Thyroid gland (tissue), 4 donors: ENCODE measurements around the gene COMMD2. TPM values are rescaled to one million over a fixed set of nuclear protein-coding genes. Genes with fewer than 3 reads are reported as not detected.

Source experiments
- DNase-seq, 2 donors: peaks; one replicate each; pipeline ENCODE4 v3.0.0-alpha.2; 2019
- H3K27ac ChIP-seq, 3 donors: fragments of 200-600 bp; sonication (generic); 1 replicate in 2 of 3; 2 replicates in 1 of 3; pipeline ENCODE4 v1.5.1; 2016 to 2019; ENCODE audit warnings: mild to moderate bottlenecking in 1 of 3, moderate library complexity in 1 of 3
- H3K27me3 ChIP-seq: fragments of 200-600 bp; sonication (generic); one replicate; pipeline ENCODE4 v1.5.1; 2019
- H3K36me3 ChIP-seq, 2 donors: fragments of 200-600 bp; sonication (generic); one replicate each; pipeline ENCODE4 v1.5.1; 2016 to 2019
- H3K4me1 ChIP-seq, 2 donors: fragments of 200-600 bp; sonication (generic); one replicate each; pipeline ENCODE4 v1.5.1; 2017 to 2019
- H3K4me3 ChIP-seq, 3 donors: fragments of 200-600 bp; sonication (generic); replicated peaks in 1 of 3; 1 replicate in 2 of 3; 2 replicates in 1 of 3; pipeline ENCODE4 v1.5.1; 2016; ENCODE audit warnings: mild to moderate bottlenecking in 1 of 3
- H3K9me3 ChIP-seq: fragments of 200-600 bp; sonication (generic); one replicate; pipeline ENCODE4 v1.5.1; 2017
- CTCF ChIP-seq, 6 experiments: fragments of 200-600 bp in 3 of 6; fragments of 450-650 bp in 3 of 6; sonication (generic) in 3 of 6; IDR thresholded peaks; one replicate each; pipeline ENCODE4 v1.5.1; 2016 to 2019; ENCODE audit warnings: antibody characterized with exemption in 6 of 6, mild to moderate bottlenecking in 2 of 6, inconsistent platforms in 1 of 6, moderate library complexity in 1 of 6
- POLR2A ChIP-seq, 2 donors: fragments of 450-650 bp; IDR thresholded peaks; one replicate each; pipeline ENCODE4 v1.6.1; 2017; ENCODE audit warnings: antibody characterized with exemption in 2 of 2, mild to moderate bottlenecking in 2 of 2, moderate library complexity in 1 of 2
- WGBS, 2 donors: methylation state at CpG; one replicate each; pipeline ENCODE4 v1.1.5; 2017; 5-methylcytosine and 5-hydroxymethylcytosine counted together
- intact Hi-C: fragments of 100-400 bp; cut with DNase I; formaldehyde crosslinking; loops from one replicate; pipeline ENCODE4 v1.15.1; 2023
- total RNA-seq, 4 donors: library from RNA; depleted of rRNA; stranded (reverse); fragments of >200 nt; gene quantifications; one replicate each; pipeline ENCODE4 v1.2.3, GENCODE V29; 2016

Gene COMMD2
- total RNA-seq, 4 donors from 2014 or later = 36.4 to 56.5 (median 45.6) TPM

GRCh38 chr3:149717391-149718056 is 34.8 kb downstream of the COMMD2 start:
- H3K4me1 ChIP-seq = no peaks in the 10 kb centered on the region
- 6 to 14% methylated on average over 2 of the region's 2 CpGs for WGBS, 2 donors
- TF ChIP-seq CTCF (IDR thresholded peaks at IDR 0.05) (peak; percentile 65 to 95 (median 75)), POLR2A (IDR thresholded peaks at IDR 0.05) (no peak)
- H3K27me3 ChIP-seq = no peaks in the 10 kb centered on the region
- H3K36me3 ChIP-seq = no peaks in the 10 kb centered on the region
- DNase-seq = peak; percentile 50 to 56
- H3K9me3 ChIP-seq = no peaks in the 10 kb centered on the region
- intact Hi-C loops = loop anchor here (5.0 to 10.0 kb wide), 3 partner anchors 53 to 205 kb away; no protein-coding TSS in a partner anchor
- no peak overlapping the region for H3K27ac ChIP-seq
- no peak overlapping the region for H3K4me3 ChIP-seq

- TF ChIP-seq POLR2A (IDR thresholded peaks at IDR 0.05) = no peak
- TF ChIP-seq CTCF (IDR thresholded peaks at IDR 0.05) = no peak
- Histone ChIP-seq H3K4me3 (no peak overlapping the region), H3K4me1 (no peaks in the 10 kb centered on the region), H3K27me3 (no peaks in the 10 kb centered on the region), H3K9me3 (no peaks in the 10 kb centered on the region), H3K27ac (no peak overlapping the region), H3K36me3 (no peaks in the 10 kb centered on the region)
- DNase-seq = no peak
- intact Hi-C loops = loop anchor here (5.0 to 10.0 kb wide), 3 partner anchors 52 to 205 kb away; no protein-coding TSS in a partner anchor
- 76 to 82% methylated on average over 6 of the region's 6 CpGs for WGBS, 2 donors
Measured at GRCh38 chr3:149716984-149717383, 35.3 kb downstream of the COMMD2 start.

- Histone ChIP-seq H3K36me3 (no peaks in the 10 kb centered on the region), H3K4me3 (no peak overlapping the region), H3K27me3 (no peaks in the 10 kb centered on the region), H3K4me1 (no peaks in the 10 kb centered on the region), H3K27ac (no peak overlapping the region), H3K9me3 (no peaks in the 10 kb centered on the region)
- DNase-seq = no peak
- no peak for TF ChIP-seq POLR2A (IDR thresholded peaks at IDR 0.05)
- TF ChIP-seq CTCF (IDR thresholded peaks at IDR 0.05) = no peak
- WGBS, 2 donors = 92 to 97% methylated on average over 13 of the region's 13 CpGs
- intact Hi-C loops = loop anchor here (5.0 to 10.0 kb wide), 3 partner anchors 50 to 203 kb away; no protein-coding TSS in a partner anchor
Measured at GRCh38 chr3:149715247-149715646, 37.0 kb downstream of the COMMD2 start.

- Histone ChIP-seq H3K4me3 (no peak overlapping the region), H3K27me3 (no peaks in the 10 kb centered on the region), H3K36me3 (no peaks in the 10 kb centered on the region), H3K27ac (no peak overlapping the region), H3K9me3 (no peaks in the 10 kb centered on the region), H3K4me1 (no peaks in the 10 kb centered on the region)
- WGBS, 2 donors = 90 to 93% methylated on average over 11 to 14 of the region's 38 CpGs
- intact Hi-C loops = loop anchor here (10.0 kb wide), 1 partner anchor 49 kb away; no protein-coding TSS in a partner anchor
- no peak for TF ChIP-seq CTCF (IDR thresholded peaks at IDR 0.05)
- TF ChIP-seq POLR2A (IDR thresholded peaks at IDR 0.05) = no peak
- DNase-seq = no peak
Measured at GRCh38 chr3:149713730-149714654, 38.3 kb downstream of the COMMD2 start.
